GM18499 (cell line): ENCODE data around the gene TCN1.
A peak's percentile ranks its signal among the peaks of the same experiment; 100 is the strongest.

ENCODE experiments used
- ATAC-seq: cut with Tn5 transposase; IDR thresholded peaks from one replicate; pipeline ENCODE4 v1.9.1; 2021; ENCODE audit warnings: moderate number of reproducible peaks; ENCODE audit not compliant: insufficient read depth, unreplicated experiment

Gene TCN1

DNA sequence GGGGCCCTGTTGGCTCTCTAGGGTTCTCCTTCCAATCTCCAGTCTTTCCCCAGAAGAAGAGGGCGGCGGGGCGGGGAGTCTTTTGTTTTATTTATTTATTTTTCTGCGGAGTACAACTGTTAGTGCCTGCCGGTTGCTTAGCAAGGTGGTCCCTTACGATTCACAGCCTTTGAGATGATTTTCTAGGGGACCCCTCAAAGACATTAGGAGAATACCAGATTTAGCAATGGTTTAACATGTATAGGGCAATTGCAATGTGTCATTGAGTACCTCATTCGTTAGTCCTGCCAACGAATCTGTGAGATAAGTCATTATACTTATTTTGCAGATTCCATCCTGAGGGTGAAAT lies 55.4 kb downstream of the TCN1 start:
- ATAC-seq, result no peak

DNA sequence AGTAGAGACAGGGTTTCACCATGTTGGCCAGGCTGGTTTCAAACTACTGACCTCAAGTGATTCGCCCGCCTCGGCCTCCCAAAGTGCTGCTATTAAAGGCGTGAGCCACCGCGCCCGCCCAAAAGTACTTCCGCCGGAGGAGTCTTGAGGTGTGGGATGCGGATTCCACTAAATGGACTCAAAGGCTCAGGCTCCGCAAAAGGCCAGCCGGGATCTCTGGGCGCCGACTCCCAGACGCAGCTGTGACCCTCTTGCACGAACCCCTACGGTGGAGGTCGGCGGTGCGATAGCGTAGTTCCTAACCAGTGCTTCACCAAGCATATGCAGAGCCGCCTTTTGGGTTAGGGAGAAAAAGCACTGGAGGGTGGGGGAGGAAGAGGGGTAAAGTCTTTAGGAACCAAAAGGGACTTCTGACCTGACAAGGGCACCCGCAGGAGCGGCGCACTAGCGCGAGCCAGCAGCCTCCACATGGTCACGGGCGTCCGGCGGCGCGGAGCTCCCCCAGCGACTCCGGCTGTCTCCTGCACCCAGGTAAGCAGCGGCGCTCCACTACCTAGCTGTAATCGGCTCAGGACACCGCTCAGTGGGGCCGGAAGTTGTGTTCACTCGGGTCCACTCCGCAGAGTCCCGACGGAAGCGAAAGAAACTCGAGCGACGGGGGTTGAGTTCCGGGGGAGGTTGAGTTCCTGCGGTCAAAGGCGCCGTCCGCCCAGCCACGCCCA lies 55.9 kb downstream of the TCN1 start, which contains the start of gene MRPL16:
Gene MRPL16 (minus strand): TSS at position 590 of the 722 bp plus-strand sequence. CDS start 120 bp downstream, at position 470.
- ATAC-seq, result peak; percentile 86

- ATAC-seq, result no peak
Measured at GRCh38 chr11:59807047-59807610, 59.2 kb downstream of the TCN1 start.

DNA sequence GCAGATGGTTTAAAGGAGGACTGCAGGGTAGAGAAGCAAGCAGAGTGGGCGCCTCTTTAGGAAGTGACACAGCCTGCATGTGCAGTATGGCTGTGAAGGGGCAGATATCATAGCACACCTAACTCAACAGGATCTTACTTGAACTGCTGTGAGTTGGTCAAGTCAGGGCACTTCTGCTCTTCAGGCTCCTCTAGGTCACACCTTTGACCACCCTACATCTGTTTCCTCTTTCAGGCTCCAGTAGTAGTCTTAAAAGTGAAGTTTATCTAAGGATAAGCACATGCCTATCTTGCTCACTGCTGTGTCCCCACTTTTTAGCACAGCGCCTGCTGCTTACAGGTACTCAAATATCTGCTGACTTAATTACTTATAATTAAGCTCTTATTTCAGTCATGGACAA lies 62.2 kb downstream of the TCN1 start:
- ATAC-seq, result no peak
